HEK293T (cell line): ENCODE measurements around the gene SLC7A14.

ENCODE experiments used
- BHLHE40 ChIP-seq: fragments of 450-650 bp; IDR thresholded peaks from 2 replicates; pipeline ENCODE4 v1.6.1; 2016; ENCODE audit warnings: mild to moderate bottlenecking, moderate library complexity, borderline replicate concordance
- FOXA1 ChIP-seq: fragments of 450-650 bp; IDR thresholded peaks from 2 replicates; pipeline ENCODE4 v1.6.1; 2016; ENCODE audit warnings: mild to moderate bottlenecking
- NFRKB ChIP-seq: fragments of 450-650 bp; IDR thresholded peaks from 2 replicates; pipeline ENCODE4 v1.6.1; 2016; ENCODE audit warnings: mild to moderate bottlenecking, moderate library complexity
- SP1 ChIP-seq: fragments of 450-650 bp; IDR thresholded peaks from 2 replicates; pipeline ENCODE4 v1.6.1; 2017

- TF ChIP-seq SP1 = no peak
- no peak for TF ChIP-seq BHLHE40
- TF ChIP-seq NFRKB = no peak
- TF ChIP-seq FOXA1 = no peak
Observed at GRCh38 chr3:170507063-170507462, 78.8 kb downstream of the SLC7A14 start.
